Measurements from ENCODE around the gene RNF182. TPM values are rescaled to one million over a fixed set of nuclear protein-coding genes. Genes with fewer than 3 reads are reported as not detected.
A peak's percentile ranks its signal among the peaks of the same experiment; 100 is the strongest.

The RNF182 gene
- polyA plus RNA-seq, 2 of the 4 experiments (the other 2 are of a cell fraction): 2.5 to 4.9 TPM

DNA sequence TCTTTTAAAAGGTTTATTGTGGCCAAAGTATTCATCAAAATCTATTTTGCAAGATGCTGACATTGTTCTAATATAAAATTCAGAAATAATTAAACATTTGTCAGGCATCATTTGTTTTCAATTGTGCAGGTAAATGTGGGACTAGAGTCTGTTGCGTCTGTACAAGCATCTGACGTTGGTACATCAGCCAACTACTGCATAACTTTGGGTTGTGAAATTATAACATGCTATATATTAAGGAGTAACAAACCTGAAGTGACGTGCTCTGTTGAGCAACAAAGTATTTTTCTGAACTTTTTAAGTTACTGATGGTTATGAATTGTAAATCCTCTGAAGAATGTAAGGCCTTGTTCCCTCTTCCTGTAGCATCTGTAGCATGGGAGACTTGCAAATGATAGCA lies 66.0 kb downstream of the RNF182 start:
- WGBS (ENCODE audit: missing lambda C conversion rate): 81% methylated on average over 3 of the region's 3 CpGs
- H3K4me3 ChIP-seq: no peak overlapping the region
- H3K4me1 ChIP-seq: peaks cover 10% of the 10 kb centered on the region
- ChIA-PET CTCF (no interaction called here), POLR2A (no interaction called here)
- ATAC-seq: no peak
- H3K4me2 ChIP-seq: no peak overlapping the region
- no peak for TF ChIP-seq NPAS2 (CRISPR knock-in tag; IDR thresholded peaks at IDR 0.05; ENCODE audit: borderline replicate concordance)
- no peak for TF ChIP-seq POLR2AphosphoS2 (conservative IDR thresholded peaks at IDR 0.05; ENCODE audit: low read length)
- TF ChIP-seq ZC3H11A (IDR thresholded peaks at IDR 0.05): no peak
- TF ChIP-seq TFCP2L1 (CRISPR knock-in tag; IDR thresholded peaks at IDR 0.05): no peak
- no peak for TF ChIP-seq HDAC2 (IDR thresholded peaks at IDR 0.05)
- TF ChIP-seq, protein P1, sequence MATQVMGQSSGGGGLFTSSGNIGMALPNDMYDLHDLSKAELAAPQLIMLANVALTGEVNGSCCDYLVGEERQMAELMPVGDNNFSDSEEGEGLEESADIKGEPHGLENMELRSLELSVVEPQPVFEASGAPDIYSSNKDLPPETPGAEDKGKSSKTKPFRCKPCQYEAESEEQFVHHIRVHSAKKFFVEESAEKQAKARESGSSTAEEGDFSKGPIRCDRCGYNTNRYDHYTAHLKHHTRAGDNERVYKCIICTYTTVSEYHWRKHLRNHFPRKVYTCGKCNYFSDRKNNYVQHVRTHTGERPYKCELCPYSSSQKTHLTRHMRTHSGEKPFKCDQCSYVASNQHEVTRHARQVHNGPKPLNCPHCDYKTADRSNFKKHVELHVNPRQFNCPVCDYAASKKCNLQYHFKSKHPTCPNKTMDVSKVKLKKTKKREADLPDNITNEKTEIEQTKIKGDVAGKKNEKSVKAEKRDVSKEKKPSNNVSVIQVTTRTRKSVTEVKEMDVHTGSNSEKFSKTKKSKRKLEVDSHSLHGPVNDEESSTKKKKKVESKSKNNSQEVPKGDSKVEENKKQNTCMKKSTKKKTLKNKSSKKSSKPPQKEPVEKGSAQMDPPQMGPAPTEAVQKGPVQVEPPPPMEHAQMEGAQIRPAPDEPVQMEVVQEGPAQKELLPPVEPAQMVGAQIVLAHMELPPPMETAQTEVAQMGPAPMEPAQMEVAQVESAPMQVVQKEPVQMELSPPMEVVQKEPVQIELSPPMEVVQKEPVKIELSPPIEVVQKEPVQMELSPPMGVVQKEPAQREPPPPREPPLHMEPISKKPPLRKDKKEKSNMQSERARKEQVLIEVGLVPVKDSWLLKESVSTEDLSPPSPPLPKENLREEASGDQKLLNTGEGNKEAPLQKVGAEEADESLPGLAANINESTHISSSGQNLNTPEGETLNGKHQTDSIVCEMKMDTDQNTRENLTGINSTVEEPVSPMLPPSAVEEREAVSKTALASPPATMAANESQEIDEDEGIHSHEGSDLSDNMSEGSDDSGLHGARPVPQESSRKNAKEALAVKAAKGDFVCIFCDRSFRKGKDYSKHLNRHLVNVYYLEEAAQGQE (IDR thresholded peaks at IDR 0.05): no peak
- TF ChIP-seq, protein P2, sequence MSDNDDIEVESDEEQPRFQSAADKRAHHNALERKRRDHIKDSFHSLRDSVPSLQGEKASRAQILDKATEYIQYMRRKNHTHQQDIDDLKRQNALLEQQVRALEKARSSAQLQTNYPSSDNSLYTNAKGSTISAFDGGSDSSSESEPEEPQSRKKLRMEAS (IDR thresholded peaks at IDR 0.05): no peak
- H3K27ac ChIP-seq: no peak overlapping the region
- FAIRE-seq: no peak
- no peaks in the 10 kb centered on the region for H3K9me3 ChIP-seq
- DNase-seq (ENCODE audit: low read depth in 1 of 2, low spot score in 1 of 2): no peak

DNA sequence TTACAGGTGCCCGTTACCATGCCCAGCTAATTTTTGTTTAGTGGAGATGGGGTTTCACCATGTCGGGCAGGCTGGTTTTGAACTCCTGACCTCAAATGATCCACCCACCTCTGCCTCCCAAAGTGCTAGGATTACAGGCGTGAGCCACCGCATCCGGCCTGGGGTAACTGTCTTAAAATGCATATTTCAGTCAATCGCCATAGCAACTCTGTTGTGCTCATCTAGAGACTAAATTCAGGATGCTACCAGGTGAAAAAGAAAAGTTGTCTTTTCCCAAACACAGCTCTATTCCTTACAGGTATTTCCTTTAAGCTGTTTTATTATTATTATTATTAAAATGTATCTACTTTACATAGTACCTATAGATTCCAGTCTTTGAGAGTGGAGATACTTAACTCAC lies 66.6 kb downstream of the RNF182 start:
- TF ChIP-seq KDM5A (IDR thresholded peaks at IDR 0.05) (no peak), EP300 (IDR thresholded peaks at IDR 0.05) (no peak), CBX2 (IDR thresholded peaks at IDR 0.05; ENCODE audit: borderline replicate concordance, low read depth) (no peak), NR3C1 (IDR thresholded peaks at IDR 0.05) (no peak), CHD4 (IDR thresholded peaks at IDR 0.05; ENCODE audit: borderline replicate concordance) (no peak), ZNF302 (CRISPR knock-in tag; IDR thresholded peaks at IDR 0.05) (no peak), RFX5 (IDR thresholded peaks at IDR 0.05) (no peak), KDM1A (IDR thresholded peaks at IDR 0.05; ENCODE audit: low read depth) (no peak), POLR2A (IDR thresholded peaks at IDR 0.05; ENCODE audit: low read length) (no peak), SMC3 (IDR thresholded peaks at IDR 0.05) (no peak), RCOR1 (IDR thresholded peaks at IDR 0.05; ENCODE audit: low read depth, low read length) (no peak), ZC3H11A (IDR thresholded peaks at IDR 0.05) (no peak)
- DNase-seq (ENCODE audit: low read depth in 1 of 2, low spot score in 1 of 2) (no peak), ATAC-seq (no peak), FAIRE-seq (no peak)
- no peak overlapping the region for H3K4me3 ChIP-seq
- WGBS (ENCODE audit: missing lambda C conversion rate): 83% methylated on average over 6 of the region's 6 CpGs
- H3K4me2 ChIP-seq: no peak overlapping the region
- peaks cover 10% of the 10 kb centered on the region for H3K4me1 ChIP-seq
- POLR2A ChIA-PET: no interaction called here
- H3K27ac ChIP-seq: no peak overlapping the region
- CTCF ChIA-PET: no interaction called here
- H3K9me3 ChIP-seq: no peaks in the 10 kb centered on the region

DNA sequence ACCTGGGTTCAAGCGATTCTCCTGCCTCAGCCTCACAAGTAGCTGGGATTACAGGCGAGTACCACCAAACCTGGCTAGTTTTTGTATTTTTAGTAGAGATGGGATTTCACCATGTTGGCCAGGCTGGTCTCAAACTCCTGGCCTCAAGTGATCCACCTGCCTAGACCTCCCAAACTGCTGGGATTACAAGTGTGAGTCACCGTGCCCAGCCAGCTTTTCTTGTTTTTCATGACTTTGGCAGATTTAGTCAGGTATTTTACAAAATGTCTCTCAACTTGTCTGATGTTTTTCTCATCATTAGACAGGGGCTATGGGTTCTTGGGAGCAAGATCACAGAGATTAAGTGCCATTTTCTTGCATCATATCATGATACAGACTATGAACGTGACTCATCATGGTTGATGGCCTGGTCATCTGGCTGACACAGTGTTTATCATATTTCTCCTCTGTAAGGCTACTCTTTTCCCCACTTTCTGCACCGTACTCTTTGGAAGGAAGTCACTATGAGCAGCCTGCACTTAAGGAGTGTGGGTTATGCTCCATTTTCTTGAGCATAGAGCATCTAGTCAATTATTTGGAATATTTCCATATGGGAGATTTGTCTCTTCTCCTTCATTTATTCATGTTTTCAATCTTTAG lies 67.8 kb downstream of the RNF182 start:
- ChIA-PET CTCF (interaction anchor here (1.0 kb wide), 1 partner anchor 84 kb away, joined by 3 read pairs; no protein-coding TSS in a partner anchor), POLR2A (no interaction called here)
- FAIRE-seq (no peak), DNase-seq (ENCODE audit: low read depth in 1 of 2, low spot score in 1 of 2) (peak; percentile 50 to 52), ATAC-seq (peak; percentile 46 to 83; a peak in 5 of 6 replicates)
- Histone ChIP-seq H3K4me2 (peak overlapping the region; percentile 27; the same call in 2 of the 3 replicates), H3K27ac (peak overlapping the region; percentile 44 to 75), H3K9me3 (no peaks in the 10 kb centered on the region), H3K4me3 (no peak overlapping the region), H3K4me1 (peaks cover 10% of the 10 kb centered on the region)
- 49% methylated on average over 5 of the region's 5 CpGs for WGBS (ENCODE audit: missing lambda C conversion rate)
- TF ChIP-seq GATA3 (IDR thresholded peaks at IDR 0.05; ENCODE audit: borderline replicate concordance) (peak; percentile 36; the same call in 1 of the 2 replicates), ZNF302 (CRISPR knock-in tag; IDR thresholded peaks at IDR 0.05) (no peak), MAFK (IDR thresholded peaks at IDR 0.05; ENCODE audit: partially characterized antibody) (peak; percentile 15), CEBPB (IDR thresholded peaks at IDR 0.05) (peak in 1 of 2 experiments; percentile 49; a peak in 2 of 4 replicates), JUN (IDR thresholded peaks at IDR 0.05) (no peak), TFCP2L1 (CRISPR knock-in tag; IDR thresholded peaks at IDR 0.05) (no peak), FOSL2 (IDR thresholded peaks at IDR 0.05) (peak; percentile 62; the same call in 1 of the 2 replicates), FOSL2 (CRISPR knock-in tag; IDR thresholded peaks at IDR 0.05) (peak; percentile 76), HOXB13 (CRISPR knock-in tag; IDR thresholded peaks at IDR 0.05; ENCODE audit: low read depth) (no peak), JUNB (IDR thresholded peaks at IDR 0.05) (peak; percentile 55)

Data from A549 (cell line).